GM18858 (cell line): Measurements from ENCODE around the gene HLA-DQB1.
"Not testable (repeated sequence)": the region's sequence is repeated elsewhere in the genome, so short reads cannot be mapped to it uniquely, and the experiment has no call there.

Source experiments
- ATAC-seq: cut with Tn5 transposase; IDR thresholded peaks from one replicate; pipeline ENCODE4 v1.9.1; 2021; ENCODE audit not compliant: unreplicated experiment

HLA-DQB1 gene

DNA sequence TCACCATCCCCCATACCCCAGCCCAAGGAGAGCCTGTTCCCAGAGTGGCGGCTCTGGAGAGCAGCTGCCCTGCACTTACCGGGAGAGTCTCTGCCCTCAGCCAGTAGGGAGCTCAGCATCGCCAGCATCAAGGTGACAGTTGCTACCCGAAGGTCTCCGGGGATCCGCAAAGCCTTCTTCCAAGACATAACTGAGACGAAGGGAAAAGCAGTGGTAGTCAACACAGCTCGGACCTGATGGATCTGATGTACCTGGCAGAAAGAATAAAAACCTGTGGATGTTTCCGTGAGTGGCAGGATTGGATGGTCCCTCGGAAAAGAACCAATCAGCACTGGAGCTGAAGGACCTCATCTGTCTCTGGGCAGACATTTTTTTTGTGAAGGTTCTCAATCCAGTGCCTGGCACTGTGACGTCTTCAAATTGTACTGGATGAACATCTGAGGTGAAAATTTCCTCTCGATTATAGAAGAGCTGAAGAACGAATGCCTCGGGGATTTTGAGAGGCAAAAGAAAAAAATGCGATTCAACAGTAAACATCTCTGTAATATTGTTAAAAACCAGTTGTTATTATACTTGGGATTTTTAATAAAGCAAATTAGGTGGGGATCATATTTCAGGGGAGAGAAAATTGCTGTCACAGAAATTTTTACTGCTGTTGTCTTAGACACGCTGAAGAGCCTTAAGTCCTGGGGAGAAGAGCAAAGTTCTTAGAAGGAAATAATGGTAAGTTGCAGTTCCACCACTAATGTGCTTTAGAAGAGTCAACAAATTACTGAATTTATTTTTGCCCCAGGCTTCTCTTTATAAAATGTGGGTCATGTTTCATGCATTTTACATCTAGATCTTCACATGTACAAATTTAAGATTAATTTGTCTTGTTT is at the start of gene HLA-DQB1:
TSS of gene HLA-DQB1 (minus strand) at position 238 of the 881 bp plus-strand sequence. CDS start at position 188, 50 bp downstream.
- ATAC-seq = peak; percentile 63

GRCh38 chr6:32713241-32713640 is 46.8 kb upstream of the HLA-DQB1 start:
- ATAC-seq = no peak

DNA sequence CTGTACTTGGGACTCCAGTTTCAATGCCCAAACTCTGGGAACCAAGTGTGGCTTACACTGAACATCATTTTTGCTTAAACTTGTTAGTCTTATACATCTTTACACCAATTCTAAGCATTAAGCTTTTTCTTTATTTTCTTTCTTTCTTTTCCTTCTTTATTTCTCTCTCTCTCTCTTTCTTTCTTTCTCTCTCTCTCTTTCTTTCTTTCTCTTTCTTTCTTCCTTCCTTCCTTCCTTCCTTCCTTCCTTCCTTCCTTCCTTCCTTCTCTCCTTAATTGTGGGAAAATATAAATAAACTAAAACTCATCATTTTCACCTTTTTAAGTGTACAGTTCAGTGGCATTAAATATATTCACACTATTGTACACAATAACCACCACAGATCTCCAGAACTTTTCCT is 43.2 kb upstream of the HLA-DQB1 start:
- ATAC-seq = no peak

- not testable (repeated sequence) for ATAC-seq
These were observed 38.7 kb upstream of the HLA-DQB1 start for GRCh38 chr6:32705164-32705563.

DNA sequence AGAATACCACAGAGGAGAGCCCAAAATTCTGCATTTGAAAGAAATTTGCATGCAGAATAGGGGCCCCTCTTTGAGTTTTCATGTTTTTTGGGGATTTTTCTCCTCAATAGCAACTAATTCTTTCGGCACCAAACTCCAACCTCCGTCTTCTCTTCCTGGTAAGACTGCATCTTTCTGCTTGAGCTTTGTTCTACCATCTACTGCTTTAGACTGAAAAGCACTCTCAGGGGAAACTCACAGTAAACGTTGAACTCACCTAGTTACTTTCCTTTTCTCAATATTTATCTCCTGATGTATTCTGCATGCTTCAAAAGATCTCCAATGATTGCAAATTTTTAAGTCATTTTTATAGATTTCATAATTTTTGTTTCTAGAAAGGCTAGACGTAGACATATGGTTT is 36.9 kb upstream of the HLA-DQB1 start:
- ATAC-seq = no peak

- no peak for ATAC-seq
These were observed 34.1 kb upstream of the HLA-DQB1 start for GRCh38 chr6:32700391-32701040.

DNA sequence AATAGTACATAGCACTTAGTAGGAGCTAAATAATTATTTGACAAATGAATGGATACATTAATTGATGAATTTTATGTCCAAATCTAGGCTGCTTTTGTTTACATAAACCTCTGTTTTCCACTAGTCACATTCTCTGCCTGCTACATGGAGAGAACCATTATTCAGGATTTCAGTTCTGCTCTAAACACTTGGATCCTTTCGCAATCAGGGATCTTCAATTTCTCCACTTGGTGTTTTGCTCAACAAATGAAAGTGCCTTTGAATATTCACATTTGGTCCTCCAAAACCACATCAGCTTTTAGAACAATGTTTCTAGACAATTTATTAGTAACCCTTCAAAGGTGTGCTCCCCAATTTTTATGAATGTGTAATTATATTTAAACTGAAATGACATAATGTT is 30.6 kb upstream of the HLA-DQB1 start:
- ATAC-seq = no peak

DNA sequence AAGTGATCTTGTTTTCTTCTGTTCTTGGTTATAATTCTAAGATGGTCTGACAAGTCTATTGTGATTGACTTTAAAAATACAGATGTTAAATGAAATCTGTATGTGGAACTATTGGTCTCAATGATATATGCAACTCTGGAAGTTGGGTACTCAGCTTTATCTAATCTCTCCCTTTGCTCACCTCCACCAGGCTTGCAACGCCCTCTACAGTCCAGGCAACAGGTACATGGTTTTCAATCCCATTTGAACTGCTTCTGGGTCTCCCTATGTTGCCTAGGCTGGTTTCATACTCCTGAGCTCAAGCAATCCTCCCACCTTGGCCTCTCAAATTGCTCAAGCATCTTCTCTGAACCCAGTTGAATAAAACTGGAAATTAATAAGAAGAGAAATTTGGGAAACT is 25.6 kb upstream of the HLA-DQB1 start:
- no peak for ATAC-seq

- ATAC-seq = no peak
These were observed 23.4 kb upstream of the HLA-DQB1 start for GRCh38 chr6:32689531-32690501.

- ATAC-seq = peak; percentile 71
These were observed 19.1 kb upstream of the HLA-DQB1 start for GRCh38 chr6:32685603-32686002.

GRCh38 chr6:32684246-32684645 is 17.8 kb upstream of the HLA-DQB1 start:
- no peak for ATAC-seq

DNA sequence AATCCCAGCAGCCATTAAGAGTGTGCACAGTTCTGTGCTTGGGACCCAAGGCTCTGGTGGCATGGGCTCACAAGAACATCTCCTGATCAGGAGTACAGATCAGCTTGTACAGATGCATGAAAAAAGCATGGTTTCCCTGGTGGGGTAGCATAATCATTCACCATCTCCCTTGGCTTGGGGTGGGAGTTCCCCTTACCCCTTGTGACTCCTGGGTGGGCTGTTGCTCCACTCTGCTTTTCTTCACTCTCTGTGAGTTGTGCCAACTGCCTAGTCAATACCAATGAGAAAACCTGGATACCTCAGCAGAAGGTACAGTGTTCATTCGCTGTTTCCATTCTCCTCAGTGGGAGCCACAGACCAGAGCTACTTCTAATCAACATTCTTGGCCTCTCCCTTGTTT is 13.6 kb upstream of the HLA-DQB1 start:
- no peak for ATAC-seq

DNA sequence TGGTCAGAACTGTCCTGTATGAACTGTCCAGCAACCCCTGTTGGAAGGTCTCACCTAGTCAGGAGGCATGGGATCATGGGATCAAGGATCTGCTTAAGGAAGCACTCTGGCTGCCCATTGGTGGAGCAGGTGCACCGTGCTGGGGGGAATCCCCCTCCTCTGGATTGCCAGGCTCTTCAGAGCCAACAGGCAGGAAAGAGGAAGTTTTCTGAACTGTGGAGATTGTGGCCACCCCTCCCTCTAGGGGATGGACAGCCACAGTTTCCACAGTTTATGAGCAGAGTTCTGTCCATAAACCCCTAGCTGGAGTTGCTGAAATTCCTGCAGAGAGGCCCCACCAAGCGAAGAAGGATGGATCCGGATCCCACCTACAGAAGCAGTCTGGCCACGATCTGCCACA is 13.0 kb upstream of the HLA-DQB1 start:
- no peak for ATAC-seq

- not testable (repeated sequence) for ATAC-seq
These were observed 7.7 kb upstream of the HLA-DQB1 start for GRCh38 chr6:32674123-32674522.

GRCh38 chr6:32671908-32672307 is 5.5 kb upstream of the HLA-DQB1 start:
- ATAC-seq = not testable (repeated sequence)

DNA sequence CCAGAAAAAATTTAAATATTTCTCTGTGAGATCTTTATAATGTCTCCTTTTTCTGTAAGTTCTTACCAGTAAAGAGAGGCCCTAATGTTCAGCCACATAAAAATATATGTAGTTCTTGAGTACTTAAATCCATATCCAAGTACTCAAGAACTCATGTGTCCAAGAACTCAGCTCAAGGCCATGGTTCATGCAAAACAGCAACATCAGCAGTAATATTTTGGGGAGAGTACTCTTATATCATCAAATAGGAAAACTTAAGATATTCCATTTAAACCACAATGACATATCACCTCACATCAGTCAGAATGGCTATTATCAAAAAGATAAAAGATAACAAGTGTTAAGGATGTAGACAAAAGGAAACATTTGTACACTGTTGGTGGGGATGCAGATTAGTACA is 3.4 kb upstream of the HLA-DQB1 start:
- ATAC-seq = no peak

- no peak for ATAC-seq
These were observed 2.8 kb upstream of the HLA-DQB1 start for GRCh38 chr6:32669240-32669639.

DNA sequence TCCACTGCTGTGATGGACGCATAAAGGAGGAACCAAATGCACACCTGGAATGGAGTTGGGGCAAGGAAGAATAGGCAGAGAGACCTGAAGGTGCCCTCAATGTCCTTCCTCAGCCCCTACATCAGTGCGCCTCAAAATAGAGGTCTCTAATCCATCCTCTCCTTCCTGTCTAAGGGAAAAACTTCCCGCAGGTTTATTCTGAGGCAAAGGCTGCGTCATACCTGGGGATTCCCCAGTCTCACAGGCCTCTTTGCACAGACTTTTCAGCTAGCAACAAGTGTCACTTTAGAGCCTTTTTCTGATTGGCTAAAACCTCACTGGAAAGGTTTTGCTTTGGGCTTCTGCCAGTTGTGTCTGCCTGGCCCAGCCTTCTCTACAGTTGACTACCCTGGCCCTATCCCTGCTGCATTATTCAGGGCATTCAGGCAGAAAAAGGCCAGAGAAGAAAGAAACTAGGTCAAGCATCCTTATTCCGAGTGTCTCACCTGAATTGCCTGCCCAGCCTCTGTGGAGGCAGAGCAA is 1.8 kb upstream of the HLA-DQB1 start:
- ATAC-seq = peak; percentile 43

DNA sequence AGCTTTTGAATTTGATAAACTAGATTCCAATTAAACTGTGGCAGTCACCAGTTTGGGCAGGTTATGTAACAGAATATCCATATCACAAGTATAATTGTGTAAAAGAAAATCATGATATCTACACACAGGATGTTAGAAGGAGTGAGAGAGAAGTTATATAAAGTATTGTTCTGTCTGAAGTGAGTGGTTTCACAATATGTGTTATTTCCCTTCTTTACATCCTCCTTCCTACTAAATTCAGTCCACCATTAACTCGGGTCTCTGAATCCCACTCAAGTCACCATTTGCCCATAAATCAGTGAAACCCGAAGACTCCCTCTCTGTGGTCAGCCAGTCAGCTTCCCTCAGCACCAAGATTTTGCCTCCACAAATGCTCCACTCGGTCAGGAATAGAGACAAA is 796 bp downstream of the HLA-DQB1 start:
- no peak for ATAC-seq

- ATAC-seq = no peak
These were observed 1.6 kb downstream of the HLA-DQB1 start for GRCh38 chr6:32664827-32665362.

- ATAC-seq = no peak
These were observed 2.1 kb downstream of the HLA-DQB1 start for GRCh38 chr6:32664354-32664753.
